NCI-H2029 (cell line): Measurements from ENCODE around the gene ARFGEF3.
"Not testable (repeated sequence)": the region's sequence is repeated elsewhere in the genome, so short reads cannot be mapped to it uniquely, and the experiment has no call there.

Experiments used
- DNase-seq: peaks from one replicate; lab custom pipeline; 2025; lab: John Stamatoyannopoulos, UW

ARFGEF3 gene

DNA sequence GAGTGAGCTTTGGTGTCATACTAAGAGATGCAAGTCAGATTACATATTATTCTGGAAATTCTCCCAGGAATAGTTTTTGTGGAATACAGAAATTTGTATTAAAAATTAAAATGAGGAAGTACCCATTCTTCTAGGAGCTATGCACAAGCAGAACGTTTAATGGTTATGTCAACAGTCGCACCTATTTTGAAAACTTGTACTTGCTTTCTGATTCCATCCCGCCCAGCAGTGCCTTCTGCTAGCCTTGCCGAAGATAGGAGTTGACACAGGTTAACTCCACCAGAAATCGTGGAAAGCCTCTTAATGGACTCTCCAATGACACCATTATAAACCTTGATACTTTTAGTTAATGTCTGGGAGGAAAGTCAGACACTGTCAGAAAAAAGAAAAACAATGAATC, 49.9 kb downstream of the ARFGEF3 start:
- no peak for DNase-seq

DNA sequence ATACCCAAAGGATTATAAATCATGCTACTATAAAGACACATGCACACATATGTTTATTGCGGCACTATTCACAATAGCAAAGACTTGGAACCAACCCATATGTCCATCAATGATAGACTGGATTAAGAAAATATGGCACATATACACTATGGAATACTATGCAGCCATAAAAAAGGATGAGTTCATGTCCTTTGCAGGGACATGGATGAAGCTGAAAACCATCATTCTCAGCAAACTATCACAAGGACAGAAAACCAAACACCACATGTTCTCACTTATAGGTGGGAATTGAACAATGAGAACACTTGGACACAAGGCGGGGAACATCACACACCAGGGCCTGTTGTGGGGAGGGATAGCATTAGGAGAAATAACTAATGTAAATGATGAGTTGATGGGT, 50.8 kb downstream of the ARFGEF3 start:
- DNase-seq, result not testable (repeated sequence)

DNA sequence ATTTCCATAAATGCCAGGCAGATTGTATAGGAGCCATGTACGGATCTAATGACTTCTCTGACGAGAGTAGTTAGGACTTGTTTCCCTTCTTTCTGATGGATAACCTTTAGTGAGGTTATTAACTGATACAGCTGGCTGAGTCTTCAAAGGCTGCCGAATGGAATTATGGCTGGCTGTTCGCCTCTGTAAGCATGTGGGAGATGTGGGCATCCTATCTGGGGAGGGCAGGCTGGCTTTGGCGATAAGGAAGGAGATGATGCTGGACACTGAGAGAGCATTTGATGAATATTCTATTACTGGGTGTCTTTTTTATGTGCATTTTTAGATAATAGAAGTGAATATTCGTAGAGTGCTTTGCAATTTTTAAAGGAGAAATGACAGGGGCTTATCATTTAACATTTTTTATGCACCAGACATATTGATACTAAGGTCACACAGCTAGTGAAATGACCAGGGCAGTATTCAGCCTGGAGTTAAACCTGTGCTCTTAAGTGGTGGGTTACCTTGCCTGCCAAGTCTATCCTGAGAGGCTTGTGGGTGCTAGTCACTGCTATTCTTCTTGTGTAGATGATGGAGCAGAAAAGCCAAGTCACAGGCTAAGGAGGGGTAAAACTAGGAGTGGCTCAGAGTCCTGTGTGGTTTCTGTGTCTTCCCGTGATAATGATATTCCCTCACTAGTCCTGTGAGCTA, 53.5 kb downstream of the ARFGEF3 start:
- DNase-seq, result no peak

DNA sequence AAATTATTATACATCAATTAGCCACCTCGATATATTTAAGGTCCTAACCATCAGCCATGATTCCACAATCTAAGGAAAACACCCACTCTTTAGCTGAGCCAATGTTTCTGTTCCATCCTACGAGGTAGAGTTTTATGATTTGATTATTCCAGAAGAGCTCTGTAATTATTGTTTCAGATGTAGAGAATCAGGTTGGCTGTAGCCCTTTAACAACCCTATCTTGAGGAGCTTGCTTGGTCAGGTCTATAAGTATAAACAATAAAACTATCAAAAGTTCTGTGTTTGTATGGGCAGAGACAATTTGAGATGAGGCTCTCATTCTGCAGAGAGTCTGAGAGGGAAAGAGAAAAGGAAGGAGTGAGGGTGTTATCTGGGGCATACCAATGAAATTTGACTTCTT, 56.7 kb downstream of the ARFGEF3 start, which contains the start of gene PBOV1:
PBOV1 (minus strand) TSS at position 43 of the 400 bp plus-strand sequence. CDS start 96 bp downstream, outside the sequence.
- no peak for DNase-seq

DNA sequence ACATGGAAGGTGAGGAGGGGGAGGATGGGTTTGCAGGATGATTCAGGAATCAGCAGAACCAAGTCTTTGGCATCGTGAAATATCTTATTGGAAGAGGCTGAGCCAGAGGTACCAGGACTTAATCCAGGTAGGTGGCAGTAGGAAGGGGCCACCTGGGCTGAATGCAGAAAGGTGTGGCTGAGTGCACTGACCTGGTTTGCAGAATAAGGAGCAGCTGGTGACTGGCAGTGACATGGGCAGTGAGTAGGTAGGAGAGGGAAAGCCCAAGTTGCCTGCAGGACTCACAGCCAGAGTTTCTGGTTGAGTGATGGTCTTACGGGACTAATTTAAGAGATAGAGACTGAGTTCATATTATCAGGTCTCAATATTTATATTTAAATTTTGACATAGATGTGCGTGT, 57.7 kb downstream of the ARFGEF3 start:
- no peak for DNase-seq

DNA sequence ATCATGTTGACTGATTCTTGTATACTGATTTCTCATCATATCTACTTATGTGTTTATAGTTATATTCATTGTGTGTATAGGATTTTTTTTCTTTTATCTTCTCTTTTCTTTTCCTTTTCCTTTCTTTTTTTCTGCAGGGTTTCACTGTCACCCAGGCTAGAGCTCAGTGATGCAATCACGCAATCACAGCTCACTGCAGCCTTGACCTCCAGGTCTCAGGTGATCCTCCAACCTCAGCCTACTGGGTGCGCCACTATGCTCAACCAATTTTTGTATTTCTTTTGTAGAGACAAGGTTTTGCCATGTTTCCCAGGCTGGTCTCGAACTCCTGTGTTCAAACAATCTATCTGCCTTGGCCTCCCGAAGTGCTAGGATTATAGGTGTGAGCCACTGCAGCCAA, 58.2 kb downstream of the ARFGEF3 start:
- no peak for DNase-seq

DNA sequence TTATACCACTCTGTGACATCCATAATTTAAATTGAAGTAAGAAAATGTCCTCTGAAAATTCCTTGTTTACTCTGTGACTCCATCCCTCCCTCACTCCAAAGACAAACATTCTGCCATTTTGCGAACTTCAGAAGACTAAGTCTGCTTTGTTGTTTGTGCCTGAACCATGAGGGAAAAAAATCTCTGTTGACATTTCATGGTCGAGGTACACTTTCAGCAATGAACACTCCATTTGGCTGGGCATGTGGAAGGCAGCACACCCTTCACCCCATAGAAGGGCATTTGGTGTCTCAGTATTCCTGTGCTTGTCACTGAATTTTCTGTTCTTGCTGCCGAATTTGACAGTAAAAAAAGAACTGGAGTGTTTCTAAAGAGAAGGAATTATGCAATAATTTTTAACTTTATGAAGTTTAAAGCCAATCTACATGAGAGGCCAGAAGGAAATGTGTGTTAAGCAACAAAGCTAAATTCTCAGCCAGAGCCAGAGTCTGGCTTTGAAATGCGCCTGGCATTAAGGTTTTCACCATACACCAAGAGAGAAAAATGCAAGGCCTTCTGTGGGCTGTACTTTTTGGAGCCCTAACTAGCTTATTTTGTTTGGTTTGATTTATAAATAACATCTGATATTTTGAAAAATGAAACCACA, 61.3 kb downstream of the ARFGEF3 start:
- no peak for DNase-seq

DNA sequence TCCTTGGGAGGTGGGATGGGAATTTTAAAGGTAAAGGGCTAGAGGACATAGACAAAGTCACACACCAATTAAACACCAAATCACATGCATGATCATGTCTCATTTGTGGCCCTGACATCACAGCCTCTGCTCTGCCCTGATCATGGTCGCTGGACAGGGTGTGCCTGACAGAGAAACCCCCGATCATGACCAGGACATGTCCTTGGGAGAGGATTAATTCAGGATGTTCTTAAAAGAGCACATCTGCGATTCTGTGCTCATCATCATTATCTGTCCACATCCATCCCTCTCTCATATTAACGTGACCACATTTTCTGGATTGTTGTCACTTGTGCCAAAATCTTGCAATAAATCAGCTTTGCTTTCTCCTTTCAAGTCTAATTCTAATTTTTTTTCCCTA, 64.2 kb downstream of the ARFGEF3 start:
- no peak for DNase-seq

DNA sequence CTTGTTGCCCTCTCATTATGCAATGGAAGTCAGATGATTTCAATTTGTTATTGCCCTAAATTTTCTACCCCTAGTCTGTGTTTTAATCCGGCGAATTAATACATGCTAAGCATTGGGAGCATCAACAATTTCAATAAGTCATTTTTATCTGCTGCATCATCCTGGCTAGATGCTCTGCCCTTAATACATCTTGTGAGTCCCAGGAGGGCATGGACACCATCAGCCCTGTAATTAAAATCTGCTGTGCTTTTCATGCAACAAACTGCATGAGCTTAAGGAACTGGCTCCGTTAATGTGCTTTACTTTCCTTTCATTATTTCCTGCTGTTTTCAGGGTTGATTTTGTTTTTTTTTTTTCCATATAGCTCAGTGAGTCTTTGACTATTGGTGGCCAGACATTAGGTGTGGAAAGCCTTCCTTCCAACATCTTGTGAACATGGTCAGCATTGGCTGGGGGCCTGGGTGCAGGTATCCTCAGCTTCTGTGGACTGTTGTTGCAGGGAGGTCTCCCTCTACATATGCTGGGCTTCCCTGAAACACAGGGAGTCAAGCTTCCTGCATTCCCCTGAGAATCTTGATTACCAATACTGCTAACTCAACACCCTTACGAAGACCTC, 65.1 kb downstream of the ARFGEF3 start:
- no peak for DNase-seq

DNA sequence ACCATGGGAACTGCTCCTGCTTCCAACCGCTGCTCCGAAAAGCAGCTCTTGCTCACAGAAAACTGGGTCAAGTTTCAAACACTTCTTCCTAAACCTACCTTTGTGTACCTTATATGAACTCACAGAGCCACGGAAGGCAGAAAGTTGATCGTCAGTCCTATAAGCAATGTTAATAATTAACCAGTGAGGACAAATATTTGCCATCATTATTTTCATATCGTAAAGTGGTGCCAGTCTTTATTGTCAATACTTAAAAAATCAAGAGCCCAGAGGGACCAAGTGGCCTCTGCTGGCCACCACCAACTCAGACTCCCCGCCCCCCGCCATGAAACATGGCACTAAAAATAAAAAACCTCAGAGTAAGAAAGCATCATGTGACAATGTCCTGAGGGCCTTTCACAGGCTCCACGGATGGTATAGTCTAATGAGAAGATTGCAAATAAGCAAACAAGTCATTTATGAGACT, 65.6 kb downstream of the ARFGEF3 start:
- peak; percentile 36 for DNase-seq

DNA sequence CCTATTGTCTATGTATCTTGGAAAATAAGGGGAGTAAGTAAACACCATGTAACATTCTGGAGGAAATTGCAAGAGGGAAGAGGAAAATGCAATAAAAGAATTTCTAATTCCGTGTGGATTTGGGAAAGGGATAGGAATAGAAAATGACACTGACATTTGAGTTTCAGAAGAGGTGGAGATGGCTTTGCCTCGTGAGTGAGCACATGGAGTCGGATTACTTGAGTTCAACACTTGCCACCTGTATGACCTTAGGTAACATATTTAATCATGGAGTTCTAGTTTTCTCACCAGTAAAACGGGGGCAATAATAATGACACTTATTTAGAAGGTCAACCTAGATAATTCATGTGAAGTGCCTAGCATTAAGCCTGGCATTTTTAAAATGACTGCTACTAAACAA, 67.3 kb downstream of the ARFGEF3 start:
- no peak for DNase-seq

DNA sequence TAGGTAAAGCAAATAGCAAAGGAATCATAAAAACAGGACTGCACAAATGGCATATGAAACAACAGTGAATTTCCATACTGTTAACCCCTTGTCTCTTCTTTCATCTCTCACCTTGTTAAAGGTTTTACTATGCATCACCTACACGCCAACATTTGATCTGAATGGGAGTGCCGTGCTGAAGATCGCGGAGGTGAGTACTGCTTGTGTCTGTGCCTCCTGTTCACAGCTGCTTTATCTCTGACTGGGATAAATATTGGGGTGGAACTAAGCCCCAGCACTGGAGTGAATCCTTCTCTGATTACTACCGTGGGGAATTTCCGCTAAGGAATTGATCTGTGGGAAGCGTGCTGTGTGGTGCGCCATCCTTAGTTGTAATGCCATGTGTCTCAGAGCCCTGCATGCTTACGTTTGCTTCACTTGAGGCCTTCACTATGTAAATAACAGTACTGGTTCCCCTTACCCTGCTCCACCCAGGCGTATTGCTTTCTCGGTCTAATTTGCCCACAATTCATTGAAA, 68.0 kb downstream of the ARFGEF3 start:
- no peak for DNase-seq

DNA sequence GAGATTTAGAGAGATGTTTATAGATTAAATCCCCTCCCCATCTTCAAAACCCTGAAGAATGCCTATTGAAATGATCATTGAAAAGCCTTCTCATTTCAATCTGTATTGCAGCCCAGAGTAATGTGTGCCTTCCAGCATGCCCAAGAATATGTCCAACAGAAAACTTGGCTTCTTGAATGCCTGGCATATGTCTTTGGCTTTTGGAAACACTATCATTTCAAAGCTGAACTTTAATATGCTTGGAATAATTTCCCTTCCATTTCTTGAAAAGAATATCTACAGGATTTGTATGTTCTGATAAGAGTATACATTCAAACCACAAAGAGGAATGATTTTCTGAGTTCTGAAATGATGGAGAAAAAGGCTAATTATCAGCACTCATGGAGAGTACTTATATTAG, 68.5 kb downstream of the ARFGEF3 start:
- no peak for DNase-seq

DNA sequence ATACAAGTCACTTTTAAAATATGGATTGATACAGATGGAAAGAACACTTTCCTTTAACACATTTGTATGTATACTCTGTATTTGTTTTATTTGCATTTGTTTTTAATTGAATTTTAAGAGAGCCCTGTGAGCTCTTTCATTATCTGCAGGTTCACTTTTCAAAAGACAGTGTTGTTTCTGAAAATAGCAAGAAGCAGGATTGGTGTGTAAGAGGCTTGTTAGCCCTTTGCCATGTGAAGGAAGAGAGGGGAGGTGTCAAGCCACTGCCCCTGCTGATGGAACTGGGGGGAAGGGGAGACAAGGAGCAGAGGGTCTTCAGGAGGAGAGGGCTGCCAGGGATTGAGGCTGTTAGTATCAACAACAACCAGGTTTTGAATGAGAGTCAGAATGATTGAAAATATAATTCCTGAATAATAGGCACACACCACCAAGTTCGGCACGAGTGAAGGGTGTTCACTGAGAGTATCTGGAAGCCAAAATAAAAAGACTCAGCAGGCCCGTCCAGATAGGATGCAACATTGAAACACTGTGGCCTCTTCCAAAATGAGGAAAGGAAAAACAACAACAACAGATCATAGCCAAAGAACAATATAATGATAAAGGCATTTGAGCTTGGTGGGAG, 69.1 kb downstream of the ARFGEF3 start:
- no peak for DNase-seq

DNA sequence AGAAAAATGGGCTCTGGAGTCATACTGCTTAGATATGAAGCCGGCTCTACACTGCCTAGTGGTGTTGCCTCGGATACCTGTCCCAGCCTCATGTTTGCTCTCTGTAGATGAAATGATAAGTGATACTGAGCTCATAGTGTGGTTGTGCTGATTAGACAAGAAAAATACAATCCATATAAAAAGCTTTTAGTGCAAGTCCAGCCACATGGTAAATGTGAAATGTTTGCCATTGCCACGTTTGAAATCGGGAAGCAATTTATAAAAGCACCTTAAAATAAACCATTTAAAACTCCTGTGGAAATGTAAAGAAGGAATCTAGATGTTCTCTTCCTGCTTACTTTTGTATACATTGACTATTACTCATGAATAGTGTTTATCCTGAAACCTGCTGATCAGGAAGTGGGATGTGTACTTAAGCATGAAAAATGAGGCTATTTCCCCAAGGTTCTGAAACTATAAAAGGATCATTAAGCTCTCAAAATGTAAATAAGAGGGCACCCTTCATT, 69.7 kb downstream of the ARFGEF3 start:
- DNase-seq, result peak; percentile 66

DNA sequence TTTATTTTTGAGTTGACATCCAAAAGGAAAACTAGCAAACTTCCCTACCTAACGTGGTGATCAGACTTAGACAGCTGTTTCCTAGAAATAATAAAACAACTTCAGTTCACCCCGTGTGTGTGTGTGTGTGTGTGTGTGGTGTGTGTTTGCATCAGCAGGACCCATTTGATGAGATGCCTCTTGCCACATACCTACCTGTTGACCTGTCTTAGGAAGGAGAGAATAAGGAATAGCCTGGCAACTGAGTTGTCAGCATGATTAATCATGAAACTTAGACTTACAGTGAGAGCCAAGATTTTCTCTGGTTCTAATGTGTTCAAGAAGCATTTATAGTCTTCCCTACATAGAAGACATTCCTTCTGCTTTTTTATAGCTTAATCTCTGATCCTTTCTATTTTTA, 72.6 kb downstream of the ARFGEF3 start:
- DNase-seq, result no peak

DNA sequence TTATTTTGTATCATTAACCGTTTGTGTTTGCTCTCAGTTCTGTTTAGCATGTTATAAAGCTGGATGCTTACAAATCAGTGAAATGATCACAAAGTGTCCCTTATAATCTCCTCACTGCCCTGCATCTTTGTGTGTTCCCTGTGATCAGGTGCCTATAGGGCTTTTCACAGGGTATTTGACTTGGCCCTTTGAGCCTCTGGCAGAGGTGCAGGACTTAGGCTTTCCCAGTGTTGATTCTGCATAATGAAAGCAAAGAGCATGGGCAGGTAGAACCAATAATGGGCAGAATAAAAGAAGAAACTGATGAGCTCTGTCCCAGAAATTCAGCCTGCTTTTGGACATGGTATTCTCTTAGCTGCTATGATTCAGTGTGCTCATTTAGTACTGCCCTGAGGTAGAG, 73.5 kb downstream of the ARFGEF3 start:
- DNase-seq, result no peak

DNA sequence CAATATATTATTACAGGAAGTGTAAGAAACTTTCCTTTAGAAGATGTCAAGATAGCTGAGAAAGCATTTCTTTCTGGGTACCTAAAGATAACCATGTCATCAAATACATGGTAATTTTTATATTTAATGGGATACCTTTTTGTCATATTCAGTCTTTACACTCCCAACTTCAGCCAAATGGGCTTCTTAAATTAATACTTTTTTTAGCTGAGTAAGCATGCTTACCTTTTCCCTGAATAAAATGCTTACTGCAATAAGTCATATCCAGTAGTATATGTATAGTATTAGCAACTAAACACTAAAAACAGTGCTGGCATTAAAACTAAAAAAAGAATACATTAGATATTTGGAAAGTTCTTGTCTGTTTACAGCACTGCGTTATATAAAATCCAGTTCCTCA, 74.0 kb downstream of the ARFGEF3 start:
- no peak for DNase-seq

DNA sequence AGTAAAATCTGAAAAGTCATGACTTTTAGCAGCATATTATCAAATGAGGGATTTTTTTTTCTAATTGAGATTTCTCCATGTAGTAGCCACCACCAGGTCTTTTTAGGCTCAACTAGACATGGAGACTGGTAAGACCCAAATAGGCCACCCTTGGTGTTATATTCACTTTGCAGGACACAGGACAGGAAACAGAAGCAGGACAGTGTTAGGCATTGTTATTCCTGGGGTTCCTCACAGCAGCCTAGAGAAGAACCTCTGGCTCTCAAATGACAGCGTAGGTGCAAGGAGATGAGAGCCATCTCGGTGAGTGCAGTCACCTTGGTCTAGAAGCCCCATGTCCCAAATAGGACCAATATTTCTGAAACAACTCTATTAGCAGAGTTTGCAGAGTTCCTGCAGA, 75.7 kb downstream of the ARFGEF3 start:
- no peak for DNase-seq

DNA sequence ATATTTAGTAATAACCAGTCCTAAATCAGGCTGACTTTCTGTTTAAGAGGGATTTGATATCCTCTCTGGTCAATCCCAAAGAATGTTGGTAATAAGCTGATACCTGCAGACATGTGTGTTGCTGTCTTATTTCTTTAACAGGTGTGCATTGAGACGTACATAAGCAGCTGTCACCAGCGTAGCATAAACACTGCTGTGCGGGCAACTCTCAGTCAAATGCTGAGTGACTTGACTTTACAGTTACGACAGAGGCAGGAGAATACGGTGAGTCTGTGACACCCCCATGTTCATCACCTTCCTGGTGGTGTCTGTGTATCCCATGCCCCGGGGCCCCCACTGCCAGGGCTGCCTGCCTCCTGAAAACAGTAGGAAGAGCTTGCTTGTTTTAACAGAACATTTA, 76.6 kb downstream of the ARFGEF3 start:
- DNase-seq, result no peak

DNA sequence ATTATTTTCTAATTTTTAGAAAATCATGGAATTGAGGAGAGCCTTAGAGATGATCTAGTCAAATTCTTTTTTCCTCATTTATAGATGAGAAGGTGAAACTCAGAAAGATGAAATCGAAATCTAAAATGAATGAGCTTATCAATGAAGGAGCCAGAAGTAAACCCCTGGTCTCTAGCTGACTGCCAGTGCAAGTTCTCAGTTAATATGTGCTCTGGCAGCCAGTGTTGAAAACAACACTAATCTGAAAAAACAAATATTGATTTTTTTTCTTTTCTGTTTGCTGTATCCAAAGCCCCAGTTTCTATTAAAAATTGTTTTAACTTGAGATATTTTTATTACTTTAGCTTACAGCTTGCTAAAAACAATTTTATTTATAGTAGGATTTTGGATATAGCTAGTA, 78.0 kb downstream of the ARFGEF3 start:
- no peak for DNase-seq

DNA sequence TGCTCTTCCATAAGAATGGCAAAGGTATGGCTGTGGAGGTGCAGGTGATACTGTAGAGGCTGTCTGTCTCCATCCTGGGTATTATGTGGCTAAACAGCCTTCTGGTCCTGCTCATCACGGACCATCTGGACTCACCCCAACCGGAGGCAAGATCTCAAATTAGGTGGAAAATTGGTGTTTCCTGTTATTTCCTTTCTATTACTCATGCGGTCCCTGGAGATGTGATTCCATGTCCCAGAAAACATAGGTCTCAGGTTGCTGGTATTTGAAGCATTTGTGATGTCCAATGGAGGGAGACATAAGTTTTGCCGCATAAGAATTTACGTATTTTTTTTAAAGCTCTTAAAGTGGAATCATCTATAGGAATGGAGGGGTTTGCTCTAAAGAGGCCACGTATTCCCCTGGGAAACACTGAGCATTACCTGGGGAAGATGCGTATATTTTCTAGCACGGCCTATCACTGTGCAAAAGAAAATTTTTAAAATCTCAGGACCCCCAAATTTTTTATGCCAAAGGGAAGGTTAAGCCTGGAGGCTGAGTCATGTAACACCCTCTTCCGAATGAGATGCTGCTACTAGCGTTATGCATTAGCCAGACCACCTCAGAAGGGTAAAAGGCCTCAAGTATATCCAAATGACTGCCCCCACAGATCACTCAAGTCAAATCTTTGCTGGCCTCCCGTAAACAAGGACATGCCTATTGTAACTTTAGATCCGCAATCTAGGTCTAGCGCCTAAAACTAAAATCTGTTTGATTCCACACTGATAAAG, 78.9 kb downstream of the ARFGEF3 start:
- DNase-seq, result no peak
